HG03066 (cell line): Measurements from ENCODE around the gene SGK1.
"Not testable (repeated sequence)": the region's sequence is repeated elsewhere in the genome, so short reads cannot be mapped to it uniquely, and the experiment has no call there.

ENCODE experiments used
- ATAC-seq: cut with Tn5 transposase; IDR thresholded peaks from one replicate; pipeline ENCODE4 v1.9.1; 2021; ENCODE audit warnings: low read depth; ENCODE audit not compliant: unreplicated experiment

SGK1 gene

DNA sequence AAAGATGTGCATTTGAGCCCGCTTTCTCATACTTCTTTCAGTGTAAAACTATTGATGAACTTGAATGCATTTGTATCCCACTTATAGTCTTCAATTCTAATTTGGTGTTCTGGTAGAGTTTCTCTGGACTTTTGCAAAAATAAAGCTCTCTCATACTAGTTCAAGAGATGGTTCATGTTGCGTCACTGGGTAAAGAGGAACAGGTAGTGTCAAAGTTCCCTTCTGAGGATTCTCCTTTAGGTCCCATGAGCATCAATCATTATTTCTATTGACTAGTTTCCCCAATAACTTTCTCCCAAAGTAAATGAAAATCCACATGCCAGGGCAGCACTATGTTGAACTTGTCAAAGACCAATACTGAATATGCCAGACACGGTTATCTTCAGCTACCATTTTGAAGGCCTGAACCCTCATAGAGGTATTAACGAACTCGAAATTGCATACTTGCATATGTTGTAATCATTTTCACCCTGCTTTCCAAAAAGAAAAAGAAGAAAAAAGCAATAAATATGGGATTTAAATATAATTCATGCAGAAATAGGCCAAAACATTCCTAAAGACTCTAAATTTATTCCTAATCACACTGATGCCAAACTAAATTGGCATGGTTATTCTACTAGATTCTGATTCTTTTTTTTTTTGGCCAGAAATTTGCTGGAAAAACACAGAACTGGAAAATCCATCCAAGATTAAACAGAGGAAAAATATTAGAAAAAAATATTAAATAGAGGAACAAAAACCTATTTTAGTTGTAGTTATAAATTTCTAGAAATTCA lies 84.5 kb downstream of the SGK1 start:
- ATAC-seq: no peak

DNA sequence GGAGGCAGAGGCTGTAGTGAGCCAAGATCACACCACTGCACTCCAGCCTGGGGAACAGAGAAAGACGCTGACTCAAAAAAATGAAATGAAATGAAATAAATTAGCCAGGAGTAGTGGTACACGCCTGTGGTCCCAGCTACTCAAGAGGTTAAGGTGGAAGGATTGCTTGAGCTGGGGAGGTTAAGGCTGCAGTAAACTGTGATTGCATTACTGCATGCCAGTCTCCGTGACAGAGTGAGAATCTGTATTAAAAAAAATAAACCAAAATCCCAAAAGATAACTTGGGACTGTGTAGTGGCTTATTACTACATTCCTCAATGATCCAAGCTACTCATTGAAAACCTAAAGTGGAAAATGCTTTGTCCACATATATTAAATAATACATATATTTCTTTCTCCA lies 87.0 kb downstream of the SGK1 start:
- no peak for ATAC-seq

DNA sequence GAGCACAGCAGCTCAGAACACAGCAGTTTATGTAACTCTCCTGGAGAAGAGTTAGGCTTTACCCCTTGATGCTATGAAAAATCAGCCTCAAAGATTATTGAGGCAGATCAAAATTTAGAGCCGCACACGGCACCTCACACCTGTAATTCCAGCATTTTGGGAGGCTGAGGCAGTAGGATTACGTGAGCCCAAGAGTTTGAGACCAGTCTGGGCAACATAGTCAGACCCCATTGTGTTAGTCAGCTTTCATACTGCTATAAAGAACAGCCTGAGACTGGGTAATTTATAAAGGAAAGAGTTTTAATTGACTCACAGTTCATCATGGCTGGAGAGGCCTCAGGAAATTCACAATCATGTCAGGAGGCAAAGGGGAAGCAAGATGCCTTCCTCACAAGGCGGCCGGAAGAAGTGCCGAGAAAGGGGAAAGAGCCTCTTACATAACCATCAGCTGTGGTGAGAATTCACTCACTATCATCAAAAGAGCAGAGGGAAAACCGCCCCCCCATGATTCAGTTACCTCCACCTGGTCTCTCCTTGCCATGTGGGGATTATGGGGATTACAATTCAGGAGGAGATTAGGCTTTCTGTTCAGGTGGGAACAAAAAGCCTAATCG lies 87.7 kb downstream of the SGK1 start:
- ATAC-seq: no peak

DNA sequence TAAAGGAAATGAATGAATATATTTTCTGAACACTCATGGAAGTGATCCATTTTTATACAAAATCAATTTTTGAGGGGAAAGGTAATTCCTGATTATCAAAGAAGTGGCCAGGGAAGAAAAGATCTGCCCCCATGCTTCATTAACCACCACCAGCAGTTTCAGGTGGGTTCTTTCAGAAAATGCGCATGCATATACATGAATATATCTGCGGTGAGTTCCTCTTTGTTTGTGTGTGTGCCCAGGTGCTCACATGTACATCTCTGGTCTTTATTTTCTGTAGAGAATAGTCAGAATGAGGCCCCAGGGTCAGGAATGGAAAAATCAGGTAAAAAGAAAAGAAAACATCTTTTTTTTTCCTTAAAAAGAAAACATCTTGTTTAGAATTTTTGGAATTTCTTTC lies 88.4 kb downstream of the SGK1 start:
- no peak for ATAC-seq

DNA sequence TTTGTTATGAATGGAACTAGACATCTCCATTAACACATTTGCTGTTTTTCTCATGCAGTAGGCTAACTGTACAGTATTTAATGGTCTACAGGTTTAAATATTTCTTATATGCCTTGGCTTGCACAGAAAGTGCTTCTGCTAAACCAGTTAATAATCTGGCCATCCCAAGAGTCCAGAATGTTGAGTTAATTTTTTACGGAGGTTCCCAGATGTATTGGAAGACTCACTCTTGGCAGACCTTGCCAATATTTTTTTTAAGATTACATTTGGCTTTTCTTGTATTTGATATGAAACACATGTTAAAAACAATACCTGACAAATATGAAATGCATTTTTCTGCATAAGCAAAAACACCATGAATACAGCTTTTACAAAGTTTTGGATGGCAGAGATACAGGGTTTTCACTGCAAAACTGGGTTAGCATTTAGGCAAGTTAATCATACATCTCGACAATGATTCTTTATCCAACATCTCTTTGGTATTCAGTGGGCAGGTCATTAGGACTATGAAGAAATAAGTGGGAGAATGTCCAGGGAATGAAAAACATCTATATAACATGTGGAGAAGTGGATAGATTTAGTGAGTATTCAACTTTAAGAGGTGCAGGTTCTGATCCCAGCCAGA lies 94.0 kb downstream of the SGK1 start:
- ATAC-seq: no peak

DNA sequence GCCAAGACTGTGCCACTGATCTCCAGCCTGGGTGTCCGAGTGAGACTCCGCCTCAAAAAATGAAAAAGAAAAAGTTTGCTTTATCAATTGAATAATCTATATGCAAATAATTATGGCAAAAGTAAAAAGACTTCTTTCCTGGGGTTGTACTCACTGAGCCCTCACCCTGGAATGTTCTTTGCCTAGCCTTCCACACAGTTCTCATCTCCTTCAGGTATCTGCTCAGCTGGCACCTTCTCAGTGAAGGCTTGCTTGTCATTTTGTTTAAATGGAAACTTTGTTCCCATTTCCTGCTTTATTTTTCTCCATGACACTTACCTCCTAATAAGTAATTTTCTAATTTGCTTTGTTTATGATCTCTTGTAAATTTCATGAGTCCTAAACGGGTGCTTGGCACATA lies 96.7 kb downstream of the SGK1 start:
- ATAC-seq: no peak

DNA sequence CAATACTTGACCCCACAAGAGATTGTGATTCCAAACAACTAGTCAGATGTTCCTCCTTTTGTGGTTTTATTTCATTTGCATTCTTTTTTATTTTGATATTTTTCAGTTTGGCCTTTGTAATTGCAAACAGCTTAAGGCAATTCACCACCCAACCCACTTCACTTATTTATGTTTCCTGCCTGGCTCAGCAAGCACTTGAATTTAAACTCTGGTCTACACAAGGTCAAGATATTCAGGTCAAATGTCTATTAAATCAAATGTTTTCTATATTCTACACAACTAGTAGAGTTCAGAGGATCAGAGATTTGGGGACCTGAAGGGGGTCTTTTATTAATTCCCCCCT lies 100.1 kb downstream of the SGK1 start:
- ATAC-seq: no peak

DNA sequence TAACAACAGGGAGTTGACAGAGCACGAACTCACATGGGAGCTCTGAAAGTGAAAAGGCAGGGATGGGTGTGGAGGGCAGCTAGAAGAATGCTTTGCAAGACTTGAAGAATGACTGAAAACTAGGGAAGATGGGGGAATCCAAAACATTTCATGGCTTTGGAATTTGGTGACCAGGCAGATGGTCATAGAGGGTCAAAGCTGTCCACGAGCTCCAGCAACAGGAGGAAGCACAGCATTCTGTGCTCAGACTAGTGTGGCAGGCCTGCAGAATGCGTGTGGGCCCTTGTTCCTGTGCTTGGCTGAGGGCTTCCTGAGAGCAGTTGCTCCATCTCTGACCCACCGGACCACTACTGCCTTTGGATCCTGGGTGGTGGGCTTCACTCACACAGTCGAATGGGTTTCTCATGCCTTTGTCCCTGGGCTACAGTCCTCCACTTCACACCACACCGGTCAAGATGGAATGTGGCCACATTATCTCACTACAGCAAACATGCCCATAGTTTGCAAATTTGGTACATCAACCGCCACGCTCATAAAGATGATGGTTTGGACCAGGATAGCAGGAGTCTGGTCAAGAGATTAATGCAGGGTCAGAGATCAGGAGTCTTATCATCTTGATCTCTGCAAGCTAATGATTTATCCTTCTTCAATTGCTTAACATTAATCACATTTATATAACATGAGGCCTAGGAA lies 100.7 kb downstream of the SGK1 start:
- no peak for ATAC-seq

DNA sequence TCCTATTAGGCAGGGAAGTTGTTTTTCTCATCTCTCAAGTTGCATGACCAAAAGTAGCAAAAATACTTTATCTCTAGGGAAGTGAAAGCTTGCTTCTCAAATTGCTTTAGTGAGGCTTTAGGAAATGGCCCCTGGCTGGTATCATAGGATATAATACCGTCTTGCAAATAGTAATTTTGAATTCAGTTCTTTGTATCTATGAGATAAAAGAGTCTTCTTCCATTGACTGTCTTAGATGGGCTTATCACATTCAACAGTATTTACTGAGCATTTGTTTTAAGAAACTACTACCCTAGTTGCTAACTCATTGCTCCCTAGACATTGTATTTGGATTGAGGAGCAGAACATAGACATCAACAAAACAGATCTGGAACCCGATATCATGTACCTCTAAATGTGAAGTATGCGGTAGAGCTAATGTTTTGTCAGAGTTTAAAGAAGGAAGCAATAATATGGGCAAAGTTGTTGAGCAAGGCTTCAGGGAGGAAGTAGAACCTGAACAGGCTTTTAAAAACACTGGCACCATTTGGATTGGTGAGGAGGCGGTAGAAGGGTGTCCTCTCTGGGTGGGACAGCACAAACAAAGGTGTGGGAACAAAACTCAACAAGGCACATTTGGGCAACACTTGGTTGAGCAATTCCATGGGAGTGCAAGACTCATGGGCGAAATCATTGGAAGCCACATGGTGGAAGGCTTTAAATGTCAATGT lies 101.5 kb downstream of the SGK1 start:
- ATAC-seq: no peak

DNA sequence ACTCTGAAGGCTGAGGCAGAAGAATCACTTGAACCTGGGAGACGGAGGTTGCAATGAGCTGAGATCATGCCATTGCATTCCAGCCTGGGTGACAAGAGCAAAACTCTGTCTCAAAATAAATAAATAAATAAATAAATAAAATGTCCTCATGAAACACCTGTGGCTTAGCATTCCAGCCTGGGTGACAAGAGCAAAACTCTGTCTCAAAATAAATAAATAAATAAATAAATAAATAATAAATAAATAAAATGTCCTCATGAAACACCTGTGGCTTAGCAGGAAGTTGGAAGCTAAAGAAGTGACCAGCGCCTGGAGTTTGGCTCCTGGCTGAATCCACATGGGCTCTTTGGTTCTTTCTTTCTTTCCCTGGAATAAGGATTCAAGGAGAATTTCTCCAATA lies 104.5 kb downstream of the SGK1 start:
- ATAC-seq: not testable (repeated sequence)

DNA sequence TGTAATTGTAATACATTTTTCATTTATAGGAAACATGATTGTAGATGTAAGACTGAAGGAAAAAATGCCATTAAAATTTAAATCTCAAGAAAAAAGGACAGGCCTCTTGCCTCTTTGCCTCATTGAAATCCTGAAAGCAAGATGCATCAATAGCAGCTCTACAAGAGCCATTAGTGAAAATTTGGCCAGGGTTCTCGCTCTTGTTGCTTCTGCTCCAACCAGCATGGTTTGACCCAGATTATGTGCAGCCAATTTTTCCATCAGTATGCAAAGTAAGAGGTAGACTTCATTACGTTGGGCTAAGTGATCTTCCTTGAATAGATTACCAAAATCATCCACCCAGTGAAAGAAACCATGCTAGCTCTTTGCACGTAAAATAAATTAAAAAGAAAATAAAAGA lies 106.6 kb downstream of the SGK1 start:
- no peak for ATAC-seq

DNA sequence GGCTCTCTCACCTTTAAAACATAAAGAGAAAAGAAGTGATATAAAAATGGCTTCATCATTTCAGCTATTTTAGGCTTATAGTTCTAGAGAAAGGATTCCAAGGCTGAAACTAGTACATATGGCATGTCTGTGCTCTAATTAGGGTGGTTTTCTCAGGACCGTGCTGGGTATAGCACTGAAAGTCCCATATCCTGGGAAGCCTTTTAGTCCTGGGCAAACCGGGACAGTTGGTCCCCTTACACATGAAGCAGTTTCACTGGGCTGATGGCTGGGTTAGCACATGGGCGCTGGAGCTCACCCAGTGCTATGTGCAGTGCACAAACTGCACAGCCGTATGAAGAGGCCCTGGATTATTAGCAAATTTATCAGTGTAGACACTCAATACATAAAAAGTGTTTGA lies 110.5 kb downstream of the SGK1 start:
- no peak for ATAC-seq

DNA sequence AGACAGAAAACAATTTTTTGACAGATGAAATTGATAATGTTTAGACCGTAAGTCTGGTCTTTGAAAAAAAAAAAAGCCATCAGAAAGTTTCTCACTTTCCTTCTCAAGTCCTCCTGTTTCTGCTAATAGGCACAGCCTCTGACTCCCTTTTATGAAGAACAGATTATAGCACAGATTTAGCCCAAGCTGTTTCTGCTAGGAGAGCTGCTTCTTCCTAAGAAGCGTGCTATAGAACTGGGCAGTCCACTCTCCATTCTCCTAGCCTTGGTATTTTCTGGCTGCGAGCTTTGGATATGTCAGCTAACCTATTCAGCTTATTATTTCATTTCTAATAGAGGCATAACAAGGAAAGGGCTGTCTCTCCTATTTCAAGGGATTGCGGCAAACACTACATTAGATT lies 112.5 kb downstream of the SGK1 start:
- no peak for ATAC-seq

DNA sequence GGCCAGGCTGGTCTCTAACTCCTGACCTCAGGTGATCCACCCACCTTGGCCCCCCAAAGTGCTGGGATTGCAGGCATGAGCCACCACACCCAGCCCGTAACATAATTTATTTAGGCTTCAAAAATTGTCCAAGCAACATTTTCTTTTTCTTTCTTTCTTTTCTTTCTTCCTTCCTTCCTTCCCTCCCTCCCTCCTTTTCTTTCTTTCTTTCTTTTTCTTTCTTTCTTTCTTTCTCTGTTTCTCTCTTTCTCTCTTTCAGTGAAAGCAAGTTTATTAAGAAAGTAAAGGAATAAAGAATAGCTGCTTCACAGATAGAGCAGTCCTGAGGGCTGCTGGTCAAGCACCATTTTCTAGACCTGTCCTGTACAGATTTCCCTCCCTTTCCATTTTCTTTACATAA lies 113.2 kb downstream of the SGK1 start:
- ATAC-seq: not testable (repeated sequence)

DNA sequence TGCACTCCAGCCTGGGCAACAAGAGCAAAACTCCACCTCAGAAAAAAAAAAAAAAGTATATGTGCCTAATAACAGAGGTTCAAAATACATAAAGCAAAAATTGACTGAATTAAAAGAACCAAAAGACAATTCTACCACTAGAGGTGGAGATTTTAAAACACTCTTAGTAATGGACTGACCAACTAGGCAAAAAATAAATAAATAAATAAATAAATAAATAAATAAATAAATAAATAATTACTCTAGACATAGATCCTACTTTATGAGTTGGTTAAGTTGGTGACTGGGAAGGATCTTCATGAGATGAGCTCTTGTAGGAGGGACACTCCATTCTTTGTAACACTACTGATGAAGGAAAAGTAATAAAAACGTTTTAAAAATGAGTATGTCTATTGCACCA lies 113.9 kb downstream of the SGK1 start:
- ATAC-seq: no peak

DNA sequence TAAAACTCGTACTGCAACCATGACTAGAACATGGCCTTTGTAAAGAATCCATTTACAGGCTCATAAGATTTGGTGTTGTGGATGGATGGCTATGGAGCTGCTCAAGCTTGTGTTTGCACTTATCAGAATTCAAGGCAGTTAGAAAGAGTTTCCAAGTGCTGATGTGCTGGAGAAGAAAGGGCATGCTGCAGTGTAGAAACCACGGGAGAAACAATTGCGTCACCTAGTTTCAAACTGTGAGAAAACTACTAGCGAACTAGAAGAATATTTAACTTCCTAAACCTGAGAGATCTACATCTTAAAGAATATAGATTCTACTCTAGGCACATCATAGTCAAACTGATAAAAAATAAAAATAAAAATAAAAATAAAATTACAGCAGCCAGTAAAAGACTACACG lies 116.2 kb downstream of the SGK1 start:
- ATAC-seq: no peak

DNA sequence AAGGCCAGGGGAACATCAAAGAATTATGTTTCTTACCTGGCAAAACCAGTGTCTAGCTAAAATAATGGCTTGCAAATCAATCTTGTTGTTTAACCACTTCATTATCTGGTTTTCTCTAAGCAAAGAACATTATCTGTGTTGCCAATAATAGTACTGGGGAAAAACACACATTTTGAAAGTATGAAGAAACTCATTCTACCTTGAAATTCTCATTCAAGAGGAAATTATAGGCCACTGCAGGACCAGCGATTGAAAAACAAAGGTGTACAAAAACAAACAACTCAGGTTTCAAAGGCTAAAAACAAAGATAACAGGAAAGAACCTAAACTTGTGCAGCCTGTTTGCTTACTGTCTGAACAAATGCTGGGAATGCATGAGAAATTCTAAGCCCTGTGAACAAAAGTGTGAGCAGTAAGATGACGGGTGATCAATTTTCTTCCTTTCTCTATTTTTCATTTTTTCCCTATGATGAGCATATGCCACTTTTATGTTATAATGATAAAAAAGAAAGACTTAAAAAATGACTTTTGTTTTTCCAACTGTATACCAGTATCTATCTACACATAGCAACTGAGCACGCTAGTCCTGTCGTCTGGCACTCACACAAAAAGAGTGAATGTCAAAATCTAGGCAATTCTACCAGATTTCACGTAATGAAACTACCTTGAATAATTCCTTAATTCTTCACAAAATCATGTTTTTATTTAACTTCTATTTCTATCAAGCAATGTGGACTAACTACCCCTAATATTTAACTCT lies 117.9 kb downstream of the SGK1 start:
- ATAC-seq: no peak

DNA sequence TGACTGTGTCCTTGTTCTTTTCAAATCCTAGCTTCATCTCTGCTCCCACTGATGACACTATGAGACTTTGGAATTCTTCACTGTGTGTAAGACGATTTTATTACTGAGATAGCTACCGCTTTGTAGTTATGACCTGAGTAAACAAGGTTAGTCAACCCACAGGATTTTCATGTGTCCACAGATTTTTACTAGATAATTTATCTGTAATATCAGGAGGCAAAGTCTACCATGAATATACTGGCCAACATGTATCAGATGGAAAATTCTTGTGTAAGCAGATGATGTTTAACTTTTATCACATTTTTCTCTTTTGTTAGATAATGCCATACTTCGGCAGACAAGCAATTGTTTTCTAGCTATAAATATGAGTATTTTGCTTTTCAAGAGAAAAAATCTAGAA lies 119.8 kb downstream of the SGK1 start:
- ATAC-seq: no peak

DNA sequence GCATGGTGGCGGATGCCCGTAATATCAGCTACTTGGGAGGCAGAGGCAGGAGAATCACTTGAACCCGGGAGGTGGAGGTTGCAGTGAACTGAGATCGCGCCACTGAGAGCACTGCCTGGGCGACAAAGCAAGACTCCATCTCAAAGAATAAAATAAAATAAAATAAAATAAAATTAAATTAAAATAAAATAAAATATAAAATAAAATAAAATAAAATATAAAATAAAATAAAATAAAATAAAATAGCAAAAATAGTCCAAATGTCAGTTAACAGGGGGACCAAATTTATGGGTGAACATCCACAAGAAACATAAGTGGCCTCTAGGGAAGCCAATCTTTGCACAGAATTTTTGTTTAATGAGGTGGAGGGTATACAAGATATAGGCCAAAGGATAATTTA lies 120.2 kb downstream of the SGK1 start:
- ATAC-seq: not testable (repeated sequence)

DNA sequence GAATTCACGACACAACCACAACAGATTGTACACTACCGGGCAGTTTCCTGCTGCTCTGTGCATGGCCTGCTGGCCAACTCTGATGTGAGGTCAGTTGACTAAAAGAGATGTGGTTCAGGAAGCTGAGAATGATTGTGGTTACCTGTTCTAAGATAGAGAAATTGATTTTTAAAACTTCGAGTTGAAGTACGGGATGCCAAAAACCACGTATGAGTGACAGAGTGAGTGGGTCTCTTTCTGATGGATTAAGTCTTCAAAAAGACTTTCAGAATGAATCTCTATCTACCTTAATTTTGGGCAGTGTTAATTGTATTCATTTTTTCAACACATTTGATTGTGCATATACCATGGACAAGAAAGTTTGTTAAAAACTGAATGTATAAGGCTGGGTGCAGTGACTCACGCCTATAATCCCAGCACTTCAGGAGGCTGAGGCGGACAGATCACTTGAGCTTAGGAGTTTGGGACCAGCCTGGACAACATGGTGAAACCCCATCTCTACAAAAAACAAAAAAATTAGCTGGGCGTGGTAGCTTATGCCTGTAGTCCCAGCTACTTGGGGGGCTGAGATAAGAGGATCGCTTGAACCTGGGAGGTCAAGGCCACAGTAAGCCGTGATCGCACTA lies 121.2 kb downstream of the SGK1 start:
- ATAC-seq: no peak
